Transverse colon (tissue), 4 donors: ENCODE data around the gene SALL2.
A peak's percentile ranks its signal among the peaks of the same experiment; 100 is the strongest.

Source experiments
- POLR2AphosphoS5 ChIP-seq, 3 donors: sonication (generic); formaldehyde crosslinking; IDR thresholded peaks; one replicate each; pipeline ENCODE4 v1.6.1; 2016; ENCODE audit warnings: antibody characterized with exemption in 3 of 3
- TF ChIP-seq, protein P1 (sequence below), 5 experiments: fragments of 200-600 bp in 3 of 5; fragments of 450-650 bp in 2 of 5; sonication (generic) in 3 of 5; IDR thresholded peaks; 1 replicate in 2 of 5; 2 replicates in 3 of 5; pipeline ENCODE4 v1.5.1; 2016 to 2017; ENCODE audit warnings: antibody characterized with exemption in 5 of 5, inconsistent platforms in 3 of 5, mild to moderate bottlenecking in 2 of 5, moderate library complexity in 1 of 5

DNA sequence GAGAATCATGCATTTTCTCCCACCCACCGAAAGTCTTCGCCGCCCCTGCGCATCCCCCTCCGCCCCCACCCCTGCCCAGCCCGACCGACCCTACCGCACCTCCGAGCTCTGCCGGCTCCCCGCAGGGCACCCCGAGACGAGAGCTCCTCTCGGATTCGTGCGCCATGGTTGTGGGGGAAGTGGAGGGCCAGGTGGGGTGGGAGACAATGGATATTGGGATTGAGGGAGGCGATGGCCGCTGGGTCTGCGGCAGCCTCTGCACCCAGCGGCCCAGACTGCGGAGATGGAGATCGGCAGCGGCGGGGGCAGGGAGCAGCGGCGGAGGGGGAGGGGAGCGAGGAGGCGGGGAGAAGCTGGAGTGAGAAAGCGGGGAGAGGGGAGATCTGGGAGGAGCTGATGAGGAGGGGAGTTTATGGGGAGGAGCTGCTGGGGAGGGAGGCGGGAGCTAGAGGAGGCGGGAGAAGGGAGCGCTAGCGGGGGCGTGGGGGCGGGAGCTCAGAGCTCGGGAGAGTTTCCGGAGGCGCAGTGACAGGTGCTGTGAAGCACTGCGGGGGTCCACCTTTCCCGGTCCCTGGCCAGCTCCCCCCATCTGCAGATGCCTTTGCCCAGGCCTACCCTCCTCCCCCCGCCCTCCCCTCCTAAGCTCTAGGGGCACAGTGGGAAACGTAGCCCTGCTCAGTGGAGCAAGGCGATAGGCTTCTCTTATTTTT lies at the start of gene SALL2:
- TF ChIP-seq, protein P1, sequence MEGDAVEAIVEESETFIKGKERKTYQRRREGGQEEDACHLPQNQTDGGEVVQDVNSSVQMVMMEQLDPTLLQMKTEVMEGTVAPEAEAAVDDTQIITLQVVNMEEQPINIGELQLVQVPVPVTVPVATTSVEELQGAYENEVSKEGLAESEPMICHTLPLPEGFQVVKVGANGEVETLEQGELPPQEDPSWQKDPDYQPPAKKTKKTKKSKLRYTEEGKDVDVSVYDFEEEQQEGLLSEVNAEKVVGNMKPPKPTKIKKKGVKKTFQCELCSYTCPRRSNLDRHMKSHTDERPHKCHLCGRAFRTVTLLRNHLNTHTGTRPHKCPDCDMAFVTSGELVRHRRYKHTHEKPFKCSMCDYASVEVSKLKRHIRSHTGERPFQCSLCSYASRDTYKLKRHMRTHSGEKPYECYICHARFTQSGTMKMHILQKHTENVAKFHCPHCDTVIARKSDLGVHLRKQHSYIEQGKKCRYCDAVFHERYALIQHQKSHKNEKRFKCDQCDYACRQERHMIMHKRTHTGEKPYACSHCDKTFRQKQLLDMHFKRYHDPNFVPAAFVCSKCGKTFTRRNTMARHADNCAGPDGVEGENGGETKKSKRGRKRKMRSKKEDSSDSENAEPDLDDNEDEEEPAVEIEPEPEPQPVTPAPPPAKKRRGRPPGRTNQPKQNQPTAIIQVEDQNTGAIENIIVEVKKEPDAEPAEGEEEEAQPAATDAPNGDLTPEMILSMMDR (IDR thresholded peaks at IDR 0.05): no peak
- peak in 1 of 3 donors; percentile 8 for TF ChIP-seq POLR2AphosphoS5 (IDR thresholded peaks at IDR 0.05)
